AG04449 (cell line): Measurements from ENCODE around the gene CLDN14.
A peak's percentile ranks its signal among the peaks of the same experiment; 100 is the strongest.

Experiments used
- CTCF ChIA-PET: fragments of 350-600 bp; formaldehyde crosslinking; extraction: SDS; loops from one replicate; lab custom pipeline; 2021; ENCODE audit warnings: antibody characterized with exemption; lab: Yijun Ruan, JAX
- POLR2A ChIA-PET: fragments of 400-600, 350-600 bp; formaldehyde crosslinking; extraction: SDS; loops from one replicate; lab custom pipeline; 2020; ENCODE audit warnings: antibody characterized with exemption, inconsistent platforms; lab: Yijun Ruan, JAX
- DNase-seq: peaks from one replicate; pipeline ENCODE4 v3.0.0-alpha.2; 2010; ENCODE audit warnings: low read depth, low spot score
- H3K4me3 ChIP-seq: 2 replicates; pipeline ENCODE4 v1.5.1; 2011; ENCODE audit warnings: low read depth, mild to moderate bottlenecking, control low read depth, low read length
- TF ChIP-seq, protein P1 (sequence below): IDR thresholded peaks from one replicate; pipeline ENCODE4 v1.5.1; 2011; ENCODE audit warnings: mild to moderate bottlenecking, moderate library complexity, low read length, control low read depth, inconsistent platforms; ENCODE audit not compliant: insufficient read depth; ENCODE audit errors: missing control alignments

Gene CLDN14

DNA sequence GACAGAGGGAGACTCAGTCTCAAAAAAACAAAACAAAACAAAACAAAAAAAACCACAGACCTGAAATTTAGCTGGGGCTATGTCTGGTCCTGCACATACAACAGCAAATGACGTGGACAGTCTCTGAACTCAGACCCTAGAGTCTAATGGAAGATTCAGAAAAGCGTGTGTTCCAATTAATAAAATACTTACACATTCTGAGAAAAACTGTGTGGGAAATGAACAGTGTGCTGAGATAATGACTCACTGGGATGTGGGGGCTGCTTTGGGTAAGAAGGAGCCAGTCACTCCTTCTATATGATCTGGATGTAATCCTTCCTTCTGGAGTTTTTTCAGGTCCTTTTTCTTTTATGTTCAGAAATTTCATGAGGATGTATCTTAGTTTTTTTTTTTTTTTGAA lies 29.4 kb downstream of the CLDN14 start:
- H3K4me3 ChIP-seq: no peak overlapping the region
- CTCF ChIA-PET: interaction anchor here (0.9 kb wide), 1 partner anchor 53 kb away, joined by 4 read pairs; no protein-coding TSS in a partner anchor
- DNase-seq: peak; percentile 10
- TF ChIP-seq, protein P1, sequence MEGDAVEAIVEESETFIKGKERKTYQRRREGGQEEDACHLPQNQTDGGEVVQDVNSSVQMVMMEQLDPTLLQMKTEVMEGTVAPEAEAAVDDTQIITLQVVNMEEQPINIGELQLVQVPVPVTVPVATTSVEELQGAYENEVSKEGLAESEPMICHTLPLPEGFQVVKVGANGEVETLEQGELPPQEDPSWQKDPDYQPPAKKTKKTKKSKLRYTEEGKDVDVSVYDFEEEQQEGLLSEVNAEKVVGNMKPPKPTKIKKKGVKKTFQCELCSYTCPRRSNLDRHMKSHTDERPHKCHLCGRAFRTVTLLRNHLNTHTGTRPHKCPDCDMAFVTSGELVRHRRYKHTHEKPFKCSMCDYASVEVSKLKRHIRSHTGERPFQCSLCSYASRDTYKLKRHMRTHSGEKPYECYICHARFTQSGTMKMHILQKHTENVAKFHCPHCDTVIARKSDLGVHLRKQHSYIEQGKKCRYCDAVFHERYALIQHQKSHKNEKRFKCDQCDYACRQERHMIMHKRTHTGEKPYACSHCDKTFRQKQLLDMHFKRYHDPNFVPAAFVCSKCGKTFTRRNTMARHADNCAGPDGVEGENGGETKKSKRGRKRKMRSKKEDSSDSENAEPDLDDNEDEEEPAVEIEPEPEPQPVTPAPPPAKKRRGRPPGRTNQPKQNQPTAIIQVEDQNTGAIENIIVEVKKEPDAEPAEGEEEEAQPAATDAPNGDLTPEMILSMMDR: no peak
- POLR2A ChIA-PET: interaction anchor here (0.7 to 1.4 kb wide), 2 partner anchors 21 to 69 kb away, joined by 4 read pairs; no protein-coding TSS in a partner anchor

DNA sequence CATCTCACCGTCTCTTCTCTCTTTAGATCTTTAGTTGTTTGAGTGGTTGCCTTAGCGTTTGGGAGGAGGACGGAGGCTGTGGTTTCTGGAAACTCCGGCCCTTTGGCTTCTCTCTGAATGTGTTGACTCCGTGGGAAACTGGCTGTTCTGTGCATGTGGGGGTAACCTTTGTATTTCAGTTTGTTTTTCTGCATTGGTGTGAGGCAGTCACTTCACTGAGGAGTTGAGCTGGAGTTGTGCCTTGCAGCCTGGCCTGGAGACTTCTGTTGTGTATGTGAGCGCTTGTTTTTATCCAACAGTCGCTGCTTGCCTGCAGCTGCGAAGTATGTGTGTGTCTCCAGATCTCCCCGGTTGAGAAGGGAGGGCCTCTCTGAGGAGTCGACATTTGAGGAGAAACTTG lies 33.6 kb downstream of the CLDN14 start:
- no peak overlapping the region for H3K4me3 ChIP-seq
- ChIA-PET POLR2A (interaction anchor here (1.0 kb wide), 1 partner anchor 16 kb away, joined by 3 read pairs; no protein-coding TSS in a partner anchor), CTCF (no interaction called here)
- no peak for DNase-seq
- TF ChIP-seq, protein P1: no peak

DNA sequence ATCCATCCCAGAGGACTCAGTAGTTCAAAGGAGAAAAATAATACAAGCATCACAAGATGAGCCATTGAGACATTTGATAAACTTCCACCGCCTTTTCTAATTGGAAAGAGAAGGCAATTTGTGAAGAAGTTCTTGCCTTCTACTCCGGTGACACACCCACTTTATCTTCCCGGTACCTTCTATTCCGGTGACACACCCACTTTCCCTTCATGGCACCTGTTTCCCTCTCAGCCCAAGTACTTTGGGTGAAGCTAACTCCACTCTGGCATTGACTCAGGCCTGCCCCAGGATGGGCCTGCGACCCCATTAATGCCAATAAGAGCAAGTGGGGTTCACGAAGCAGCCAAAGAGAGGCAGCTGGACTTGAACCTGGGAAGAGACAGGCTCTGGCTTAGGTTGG lies 38.2 kb downstream of the CLDN14 start:
- CTCF ChIA-PET: interaction anchor here (1.3 kb wide), 1 partner anchor 19 kb away, joined by 5 read pairs; no protein-coding TSS in a partner anchor

DNA sequence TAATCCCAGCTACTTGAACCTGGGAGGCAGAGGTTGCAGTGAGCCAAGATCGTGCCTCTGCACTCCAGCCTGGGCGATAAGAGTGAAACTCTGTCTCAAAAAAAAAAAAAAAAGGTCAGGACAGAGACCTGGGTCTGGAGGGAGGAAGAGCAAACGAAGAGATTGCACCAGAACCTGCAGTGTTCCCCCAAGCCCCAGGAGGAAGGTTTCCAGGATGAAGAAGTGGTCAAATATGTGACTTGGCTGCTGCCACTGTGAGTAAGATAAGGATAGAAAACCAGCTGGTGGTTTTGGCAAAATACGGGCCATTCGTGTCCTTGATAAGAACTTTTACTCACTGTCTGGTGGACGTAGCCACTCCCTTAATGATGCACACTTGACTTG lies 42.2 kb downstream of the CLDN14 start:
- TF ChIP-seq, protein P1: no peak
- DNase-seq: peak; percentile 54
- ChIA-PET POLR2A (interaction anchor here (1.2 to 1.5 kb wide), 2 partner anchors 8 to 41 kb away, joined by 3 to 10 read pairs; no protein-coding TSS in a partner anchor), CTCF (interaction anchor here (1.4 to 1.7 kb wide), 2 partner anchors 15 to 18 kb away, joined by 3 to 4 read pairs; no protein-coding TSS in a partner anchor)
- no peak overlapping the region for H3K4me3 ChIP-seq

More for the DNA sequence above, 38.2 kb downstream of the CLDN14 start:
- POLR2A ChIA-PET: no interaction called here
- DNase-seq: no peak
- H3K4me3 ChIP-seq: no peak overlapping the region
- TF ChIP-seq, protein P1: no peak

DNA sequence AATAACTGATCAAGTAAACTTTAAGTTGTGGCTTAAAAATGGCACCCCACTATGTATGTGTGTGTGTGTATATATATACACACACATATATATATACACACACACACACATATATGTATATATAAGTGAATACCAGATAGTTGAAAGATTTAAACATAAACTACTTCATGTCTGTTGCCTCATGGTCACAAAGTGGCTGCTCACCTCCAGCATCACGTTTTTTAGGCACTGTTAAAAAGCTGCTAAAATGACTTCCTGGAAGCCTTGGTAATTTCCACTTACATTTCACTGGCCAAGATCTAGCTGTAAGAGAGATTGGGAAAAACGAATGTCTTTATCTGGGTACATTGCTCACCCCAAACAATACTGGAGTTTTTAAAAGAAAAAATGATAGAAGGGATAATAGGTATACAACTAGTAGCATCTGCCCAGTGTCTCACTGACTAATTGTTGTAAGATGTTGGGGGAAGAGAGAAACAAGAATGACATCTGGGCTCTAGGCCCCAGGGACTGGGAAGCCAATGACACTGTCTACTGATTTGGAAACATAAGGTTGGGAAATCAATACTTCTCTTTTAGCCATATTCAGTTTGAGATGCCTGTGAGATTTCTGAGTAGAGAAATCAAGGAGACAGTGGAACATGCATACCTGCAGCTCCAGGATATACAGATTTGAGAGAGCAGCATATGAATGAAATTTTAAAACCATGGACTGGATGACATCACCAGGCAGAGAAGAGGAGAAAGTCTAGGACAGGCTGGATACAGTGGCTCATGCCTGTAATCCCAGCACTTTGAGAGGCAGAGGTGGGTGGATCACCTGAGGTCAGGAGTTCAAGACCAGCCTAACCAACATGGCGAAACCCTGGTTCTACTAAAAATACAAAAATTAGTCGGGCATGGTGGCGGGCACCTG lies 42.8 kb downstream of the CLDN14 start:
- TF ChIP-seq, protein P1: no peak
- POLR2A ChIA-PET: interaction anchor here (0.6 to 1.5 kb wide), 2 partner anchors 7 to 485 kb away, joined by 3 to 4 read pairs; no protein-coding TSS in a partner anchor
- no peak for DNase-seq
- CTCF ChIA-PET: interaction anchor here (0.9 to 1.7 kb wide), 3 partner anchors 14 to 68 kb away, joined by 3 to 5 read pairs (median 4); no protein-coding TSS in a partner anchor
- H3K4me3 ChIP-seq: no peak overlapping the region

DNA sequence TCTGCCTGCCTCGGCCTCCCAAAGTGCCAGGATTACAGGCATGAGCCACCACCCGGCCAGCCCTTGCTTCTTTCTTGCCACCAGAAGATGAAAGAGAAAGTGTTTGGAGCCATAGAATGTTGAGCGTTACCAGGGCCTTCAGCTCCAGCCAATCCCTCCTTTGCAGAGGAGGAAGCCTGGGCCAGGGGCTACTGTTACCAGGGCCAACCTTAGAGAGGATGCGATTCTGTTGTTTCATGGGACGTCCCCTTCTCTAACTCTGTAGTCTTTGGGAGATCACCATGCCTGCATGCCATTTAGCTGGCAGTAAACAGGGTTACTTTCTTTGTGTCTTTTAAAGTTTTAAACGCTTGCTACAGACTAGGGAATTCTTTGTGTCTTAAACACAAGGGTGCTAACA lies 45.8 kb downstream of the CLDN14 start:
- TF ChIP-seq, protein P1: no peak
- no peak overlapping the region for H3K4me3 ChIP-seq
- CTCF ChIA-PET: interaction anchor here (1.6 to 2.5 kb wide), 2 partner anchors 11 to 44 kb away, joined by 3 to 13 read pairs; no protein-coding TSS in a partner anchor
- DNase-seq: no peak
- POLR2A ChIA-PET: no interaction called here
